Activated T-cell treated with anti-CD3 and anti-CD28 coated beads, Interleukin-2, amount 50 U/mL, for 24 hours (primary cell): Measurements from ENCODE around the gene DPYD.

ENCODE experiments used
- DNase-seq: peaks from one replicate; pipeline ENCODE4 v3.0.0-alpha.2; 2020
- H3K27ac Mint-ChIP-seq: 2 replicates; pipeline ENCODE4 v1.8.0; 2020; ENCODE audit warnings: mild to moderate bottlenecking, mixed read lengths
- H3K27me3 Mint-ChIP-seq: 2 replicates; pipeline ENCODE4 v1.8.0; 2020; ENCODE audit warnings: mixed read lengths
- H3K36me3 Mint-ChIP-seq: 2 replicates; pipeline ENCODE4 v1.8.0; 2020; ENCODE audit warnings: low read depth, mixed read lengths
- H3K4me1 Mint-ChIP-seq: 2 replicates; pipeline ENCODE4 v1.8.0; 2020; ENCODE audit warnings: low read depth, mixed read lengths
- H3K4me3 Mint-ChIP-seq: 2 replicates; pipeline ENCODE4 v1.8.0; 2020; ENCODE audit warnings: mild to moderate bottlenecking, moderate library complexity, mixed read lengths
- H3K9me3 Mint-ChIP-seq: 2 replicates; pipeline ENCODE4 v1.8.0; 2020; ENCODE audit warnings: mixed read lengths

Gene DPYD

DNA sequence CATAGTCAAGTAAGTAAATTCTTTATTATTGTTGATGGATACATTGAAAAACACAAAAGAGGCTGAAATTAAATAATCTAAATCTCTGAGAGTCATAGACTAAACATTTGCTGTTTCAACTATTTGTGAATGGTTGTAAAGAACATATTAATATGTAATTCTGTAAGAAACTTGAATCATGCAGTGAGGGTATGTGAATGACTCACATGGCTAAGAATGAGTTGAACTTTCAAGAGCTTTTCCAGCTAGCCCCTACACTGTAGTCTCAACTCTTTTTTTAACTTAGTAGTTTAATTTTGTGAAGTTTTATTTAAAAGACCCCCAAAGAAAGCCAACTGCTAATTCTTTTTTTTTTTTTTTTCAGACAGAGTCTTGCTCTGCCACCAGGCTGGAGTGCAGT lies 588.1 kb downstream of the DPYD start:
- H3K4me3 Mint-ChIP-seq = no peak overlapping the region
- no peaks in the 10 kb centered on the region for H3K4me1 Mint-ChIP-seq
- H3K36me3 Mint-ChIP-seq = no peaks in the 10 kb centered on the region
- no peaks in the 10 kb centered on the region for H3K9me3 Mint-ChIP-seq
- no peak for DNase-seq
- no peaks in the 10 kb centered on the region for H3K27me3 Mint-ChIP-seq
- H3K27ac Mint-ChIP-seq = no peak overlapping the region

DNA sequence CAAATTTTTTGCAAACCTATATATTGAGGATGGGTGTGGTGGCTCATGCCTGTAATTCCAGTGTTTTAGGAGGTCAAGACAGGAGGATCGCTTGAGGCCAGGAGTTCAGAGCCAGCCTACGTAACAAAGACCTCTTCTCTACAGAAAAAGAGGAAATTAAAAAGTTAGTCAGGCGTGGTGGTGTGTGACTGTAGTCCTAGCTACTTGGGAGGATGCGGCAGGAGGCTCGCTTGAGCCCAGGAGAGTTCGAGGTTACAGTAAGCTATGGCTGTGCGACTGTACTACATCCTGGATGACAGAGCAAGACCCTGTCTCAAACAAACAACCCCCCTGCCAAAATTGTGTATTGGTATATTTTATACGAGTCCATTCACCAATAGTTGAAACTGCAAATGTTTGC lies 589.7 kb downstream of the DPYD start:
- no peaks in the 10 kb centered on the region for H3K27me3 Mint-ChIP-seq
- H3K4me1 Mint-ChIP-seq = no peaks in the 10 kb centered on the region
- H3K27ac Mint-ChIP-seq = no peak overlapping the region
- no peaks in the 10 kb centered on the region for H3K9me3 Mint-ChIP-seq
- no peak for DNase-seq
- H3K36me3 Mint-ChIP-seq = no peaks in the 10 kb centered on the region
- H3K4me3 Mint-ChIP-seq = no peak overlapping the region

DNA sequence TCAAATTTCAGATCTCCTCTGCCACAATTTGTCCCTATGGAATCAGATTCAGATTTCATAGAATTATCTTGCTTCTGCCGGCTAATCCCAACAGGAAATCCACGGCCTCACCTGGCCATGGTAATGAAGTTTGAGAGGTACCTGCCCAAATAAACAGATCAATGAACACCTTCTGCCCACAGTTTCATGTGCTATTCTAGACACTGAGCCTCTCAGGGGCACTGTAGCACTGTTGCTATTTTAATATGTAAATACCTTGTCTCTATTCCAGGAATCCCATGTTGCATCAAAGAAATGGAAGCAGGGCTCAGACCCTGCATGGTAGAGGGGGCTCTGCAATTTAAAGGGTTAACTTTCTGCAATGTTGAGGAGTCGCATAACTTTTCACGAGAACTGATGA lies 606.1 kb downstream of the DPYD start:
- H3K36me3 Mint-ChIP-seq = peaks cover 16% of the 10 kb centered on the region
- H3K27ac Mint-ChIP-seq = no peak overlapping the region
- H3K4me1 Mint-ChIP-seq = no peaks in the 10 kb centered on the region
- H3K27me3 Mint-ChIP-seq = no peaks in the 10 kb centered on the region
- H3K4me3 Mint-ChIP-seq = no peak overlapping the region
- DNase-seq = no peak
- peaks cover 8% of the 10 kb centered on the region for H3K9me3 Mint-ChIP-seq

DNA sequence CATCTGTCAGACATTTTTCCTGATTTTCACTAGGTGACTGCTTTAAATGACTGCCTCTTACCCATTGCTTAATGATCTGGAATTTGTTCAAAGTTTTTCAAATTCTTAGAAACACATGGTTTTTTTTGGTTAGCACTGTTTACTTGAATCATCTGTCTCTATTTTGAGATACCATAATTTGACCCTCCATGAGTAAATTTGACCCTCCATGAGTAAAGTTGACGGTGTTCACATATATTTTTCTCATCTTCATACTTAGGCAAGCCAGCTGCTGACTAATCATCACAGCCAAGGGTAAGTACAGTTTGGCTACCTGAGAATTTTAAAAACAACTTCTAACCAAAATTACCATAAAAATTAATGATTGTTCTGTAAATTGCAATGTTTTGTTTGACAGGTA lies 612.7 kb downstream of the DPYD start:
- H3K4me3 Mint-ChIP-seq = no peak overlapping the region
- H3K27ac Mint-ChIP-seq = no peak overlapping the region
- H3K27me3 Mint-ChIP-seq = no peaks in the 10 kb centered on the region
- no peaks in the 10 kb centered on the region for H3K4me1 Mint-ChIP-seq
- peaks cover 28% of the 10 kb centered on the region for H3K36me3 Mint-ChIP-seq
- DNase-seq = no peak
- no peaks in the 10 kb centered on the region for H3K9me3 Mint-ChIP-seq

DNA sequence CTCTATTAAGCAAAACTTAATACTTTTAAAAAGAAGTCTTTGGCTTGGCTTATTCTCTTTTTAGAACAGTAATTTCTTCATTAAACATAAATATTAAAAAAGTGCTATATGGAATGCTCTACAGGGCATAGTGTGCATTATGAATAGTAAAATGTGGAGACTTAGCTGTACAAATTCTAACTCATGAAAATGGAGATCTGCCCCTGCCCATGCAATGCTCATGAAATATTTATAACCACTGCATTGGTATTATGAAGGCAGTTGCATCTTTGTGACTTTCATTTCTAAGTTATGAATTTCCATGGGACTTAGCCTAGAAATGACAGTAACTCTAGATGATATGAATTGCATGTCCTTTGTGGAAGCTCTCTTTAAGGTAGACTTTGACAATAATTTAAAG lies 613.3 kb downstream of the DPYD start:
- Mint-ChIP-seq H3K36me3 (peaks cover 32% of the 10 kb centered on the region), H3K27me3 (no peaks in the 10 kb centered on the region), H3K4me1 (no peaks in the 10 kb centered on the region), H3K9me3 (no peaks in the 10 kb centered on the region), H3K4me3 (no peak overlapping the region), H3K27ac (no peak overlapping the region)
- DNase-seq = no peak

DNA sequence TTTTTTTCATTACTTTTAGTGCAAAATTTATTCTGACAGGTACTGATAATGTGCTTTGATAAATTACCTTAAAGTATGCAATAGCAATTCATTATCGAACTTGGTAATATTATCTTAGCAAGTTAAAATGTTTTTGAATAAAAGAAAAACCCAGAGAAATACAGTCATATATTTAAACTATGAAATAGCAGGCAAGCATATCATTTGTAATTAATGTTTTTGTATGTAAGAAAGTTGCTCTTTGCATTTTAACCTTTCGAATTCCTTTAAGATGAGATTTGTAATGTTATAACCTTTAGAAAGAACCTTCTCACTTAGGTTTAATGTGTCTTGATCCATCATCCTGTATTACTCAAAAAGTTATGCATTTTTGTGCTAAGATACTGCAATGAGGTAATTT lies 613.7 kb downstream of the DPYD start:
- Mint-ChIP-seq H3K4me3 (no peak overlapping the region), H3K9me3 (no peaks in the 10 kb centered on the region), H3K27ac (no peak overlapping the region), H3K36me3 (peaks cover 35% of the 10 kb centered on the region), H3K27me3 (no peaks in the 10 kb centered on the region), H3K4me1 (no peaks in the 10 kb centered on the region)
- no peak for DNase-seq

DNA sequence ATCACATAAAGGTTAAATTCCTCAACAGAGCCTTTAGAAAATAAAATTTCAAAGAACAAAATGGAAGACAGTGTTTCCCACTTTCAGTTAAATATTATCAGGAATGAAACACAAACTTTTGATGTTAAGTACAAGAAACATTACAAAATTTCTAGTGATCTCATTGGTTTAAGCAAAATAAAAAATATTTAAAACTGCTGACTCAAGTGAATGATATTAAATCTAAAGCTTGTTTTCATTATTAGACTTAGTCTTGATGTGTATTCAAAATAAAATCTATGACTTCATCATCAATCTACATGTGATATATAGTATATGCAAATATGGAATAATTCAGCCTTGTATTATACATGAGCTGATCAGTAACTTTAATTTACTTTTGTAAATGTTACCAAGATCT lies 614.3 kb downstream of the DPYD start:
- H3K36me3 Mint-ChIP-seq = peaks cover 38% of the 10 kb centered on the region
- H3K27ac Mint-ChIP-seq = no peak overlapping the region
- DNase-seq = no peak
- H3K9me3 Mint-ChIP-seq = no peaks in the 10 kb centered on the region
- no peak overlapping the region for H3K4me3 Mint-ChIP-seq
- H3K27me3 Mint-ChIP-seq = no peaks in the 10 kb centered on the region
- no peaks in the 10 kb centered on the region for H3K4me1 Mint-ChIP-seq

DNA sequence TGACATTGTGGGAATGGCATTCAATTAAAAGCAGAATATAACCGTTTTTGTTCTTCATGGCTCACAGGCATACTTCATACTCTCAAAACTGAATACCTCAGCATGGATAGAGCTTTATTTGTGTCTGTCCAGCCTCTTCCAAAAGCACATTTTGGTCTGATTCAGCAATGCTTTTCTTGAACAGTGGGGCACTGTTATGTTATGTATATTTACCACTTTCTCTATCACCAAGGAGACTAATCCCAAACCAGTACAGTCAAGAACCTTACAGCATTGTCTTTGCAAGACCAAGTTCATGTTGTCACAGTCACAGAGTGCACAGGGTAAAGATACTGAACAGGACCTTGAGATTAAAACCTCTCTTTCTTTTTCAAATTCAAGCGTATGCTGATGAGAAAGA lies 616.5 kb downstream of the DPYD start:
- H3K9me3 Mint-ChIP-seq = no peaks in the 10 kb centered on the region

DNA sequence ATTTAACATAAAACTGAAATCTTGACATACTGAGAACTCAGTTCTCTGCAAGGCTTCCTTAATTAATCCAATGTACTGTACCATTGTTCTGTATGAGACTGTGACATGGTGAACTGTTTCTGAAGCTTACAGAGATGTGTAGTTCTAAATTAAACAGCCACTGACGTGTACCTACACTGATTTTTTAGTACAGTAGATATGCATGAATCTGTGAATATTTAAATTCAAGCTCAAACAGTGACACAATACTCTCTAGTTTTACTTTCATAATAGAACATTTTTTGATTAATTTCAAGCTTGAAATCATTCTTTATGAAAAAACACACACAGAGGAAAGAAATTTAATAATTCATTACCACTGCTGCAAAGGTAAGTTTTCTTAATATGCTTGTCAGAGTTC lies 621.9 kb downstream of the DPYD start:
- Mint-ChIP-seq H3K4me3 (no peak overlapping the region), H3K9me3 (no peaks in the 10 kb centered on the region), H3K36me3 (peaks cover 33% of the 10 kb centered on the region), H3K27me3 (no peaks in the 10 kb centered on the region), H3K27ac (no peak overlapping the region), H3K4me1 (no peaks in the 10 kb centered on the region)
- DNase-seq = no peak

More for the DNA sequence above, 616.5 kb downstream of the DPYD start:
- Mint-ChIP-seq H3K4me3 (no peak overlapping the region), H3K36me3 (peaks cover 39% of the 10 kb centered on the region), H3K27me3 (no peaks in the 10 kb centered on the region), H3K27ac (no peak overlapping the region), H3K4me1 (no peaks in the 10 kb centered on the region)
- no peak for DNase-seq

DNA sequence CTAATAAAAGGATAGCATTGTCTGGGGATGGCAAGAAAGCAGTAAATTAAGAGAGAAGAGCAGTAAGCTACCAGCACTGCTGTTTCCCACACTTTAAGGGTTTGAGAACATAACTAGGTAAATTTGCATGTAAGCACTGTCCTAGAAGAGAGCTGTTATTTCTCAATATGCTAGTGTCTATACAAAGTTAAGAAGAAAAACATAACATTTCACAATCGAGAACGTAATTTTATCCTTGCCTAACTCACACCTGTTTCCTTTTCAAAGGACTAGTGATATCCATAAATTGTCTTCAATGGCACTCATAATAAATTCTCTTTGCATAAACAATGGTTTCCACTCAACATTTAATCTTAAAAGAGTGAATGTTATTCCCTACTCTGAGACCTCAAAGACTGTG lies 623.2 kb downstream of the DPYD start:
- Mint-ChIP-seq H3K4me1 (no peaks in the 10 kb centered on the region), H3K4me3 (no peak overlapping the region), H3K36me3 (peaks cover 41% of the 10 kb centered on the region), H3K27me3 (no peaks in the 10 kb centered on the region), H3K9me3 (peaks cover under 1% of the 10 kb centered on the region), H3K27ac (no peak overlapping the region)
- no peak for DNase-seq

DNA sequence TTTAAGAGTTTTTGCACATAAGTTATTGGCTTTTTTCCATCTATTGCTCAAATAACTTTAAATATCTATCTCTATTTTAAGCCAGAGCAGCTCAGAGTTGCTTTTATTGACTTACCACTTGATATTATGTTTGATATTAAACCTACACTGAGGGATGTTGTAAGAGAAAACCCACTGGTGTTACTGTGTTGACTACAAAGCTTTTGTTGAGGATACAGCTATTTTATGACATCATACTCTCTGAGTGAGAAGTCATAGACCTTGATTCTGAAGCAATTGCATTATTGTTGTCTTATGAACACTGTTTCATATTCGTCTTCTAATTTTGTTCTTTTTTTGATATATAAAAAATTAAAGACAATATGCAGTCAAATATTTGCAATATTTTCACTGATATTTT lies 638.9 kb downstream of the DPYD start:
- H3K4me3 Mint-ChIP-seq = no peak overlapping the region
- no peak overlapping the region for H3K27ac Mint-ChIP-seq
- H3K36me3 Mint-ChIP-seq = peaks cover 38% of the 10 kb centered on the region
- H3K9me3 Mint-ChIP-seq = peaks cover 6% of the 10 kb centered on the region
- H3K27me3 Mint-ChIP-seq = no peaks in the 10 kb centered on the region
- DNase-seq = no peak
- H3K4me1 Mint-ChIP-seq = peaks cover 13% of the 10 kb centered on the region

DNA sequence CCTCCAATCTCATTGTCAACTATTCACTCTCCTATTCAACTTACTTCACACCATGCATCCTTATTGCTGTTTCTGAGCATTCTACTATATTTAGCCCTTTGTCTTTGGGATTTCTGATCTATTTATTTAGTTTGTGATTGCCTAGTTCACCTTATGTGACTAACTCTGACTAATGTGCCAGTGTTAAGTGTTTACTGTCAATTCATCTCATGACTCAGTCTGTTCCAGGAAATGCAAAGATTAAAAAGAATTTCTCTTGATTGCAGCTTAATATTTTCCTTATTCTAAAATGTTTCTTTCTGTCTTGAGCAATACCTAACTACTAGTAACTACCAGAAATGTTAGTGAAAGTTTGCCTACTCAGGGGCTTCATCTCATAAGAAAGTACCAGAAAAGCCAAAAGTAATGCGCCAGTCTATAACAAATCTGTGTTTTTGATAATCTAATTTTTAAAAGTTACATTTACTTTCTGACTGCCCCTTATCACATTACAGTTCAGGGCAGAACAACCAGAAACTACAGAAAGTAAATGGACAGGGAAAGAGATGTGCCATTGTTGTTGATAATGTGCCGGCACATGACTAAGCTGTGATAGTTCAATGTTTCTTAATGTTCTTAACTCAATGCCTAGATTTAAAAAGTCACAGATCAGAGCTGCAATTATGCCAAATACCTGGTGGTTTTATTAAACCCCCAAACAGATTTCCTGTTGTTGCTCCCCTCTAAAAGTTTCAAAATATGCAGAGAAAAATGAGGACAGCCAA lies 642.8 kb downstream of the DPYD start:
- DNase-seq = no peak
- Mint-ChIP-seq H3K4me3 (no peak overlapping the region), H3K27ac (peak overlapping the region; percentile 83), H3K27me3 (no peaks in the 10 kb centered on the region), H3K9me3 (no peaks in the 10 kb centered on the region), H3K4me1 (peaks cover 21% of the 10 kb centered on the region), H3K36me3 (peaks cover 41% of the 10 kb centered on the region)

DNA sequence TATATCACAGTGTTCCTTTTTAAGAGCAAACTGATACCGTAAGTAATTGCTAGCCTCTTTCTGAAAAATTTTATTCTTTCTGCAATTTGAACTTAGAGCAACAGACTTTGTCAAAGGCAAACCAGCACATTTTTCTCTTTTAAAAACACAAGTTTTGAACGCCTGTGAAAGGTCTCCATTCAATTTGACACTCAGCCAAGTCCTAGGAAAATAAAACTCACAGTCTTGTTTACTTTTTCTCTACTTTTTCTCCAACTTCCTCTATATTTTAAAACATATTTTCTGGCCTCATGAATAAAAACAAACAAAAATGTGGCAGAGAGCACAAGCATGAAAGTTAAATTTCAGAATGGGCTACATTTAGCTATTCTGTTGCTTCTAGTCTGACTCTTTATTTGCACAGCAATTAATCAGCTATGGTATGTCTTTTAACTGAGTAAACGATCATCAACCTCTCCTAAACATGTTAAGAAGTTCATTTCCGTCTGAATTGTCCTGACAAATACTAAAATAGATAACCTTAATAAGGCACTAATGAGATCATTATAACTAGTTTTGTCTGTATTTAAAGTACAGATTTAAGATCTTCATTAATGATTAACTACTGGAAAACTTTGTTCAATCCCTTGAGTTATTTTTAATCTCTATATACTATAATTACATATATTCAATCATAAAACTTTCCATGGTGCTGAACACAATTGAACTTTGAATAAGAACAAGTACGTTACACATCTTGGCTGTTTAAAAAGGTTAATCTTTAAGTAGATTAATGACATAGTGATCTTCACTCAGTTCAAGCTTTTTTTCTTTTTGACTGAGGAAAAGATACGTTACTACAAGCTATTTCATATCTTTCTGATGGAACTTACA lies 648.7 kb downstream of the DPYD start:
- no peaks in the 10 kb centered on the region for H3K27me3 Mint-ChIP-seq
- peaks cover 2% of the 10 kb centered on the region for H3K9me3 Mint-ChIP-seq
- H3K4me3 Mint-ChIP-seq = no peak overlapping the region
- H3K36me3 Mint-ChIP-seq = peaks cover 30% of the 10 kb centered on the region
- H3K4me1 Mint-ChIP-seq = peaks cover 8% of the 10 kb centered on the region
- H3K27ac Mint-ChIP-seq = no peak overlapping the region
- no peak for DNase-seq

DNA sequence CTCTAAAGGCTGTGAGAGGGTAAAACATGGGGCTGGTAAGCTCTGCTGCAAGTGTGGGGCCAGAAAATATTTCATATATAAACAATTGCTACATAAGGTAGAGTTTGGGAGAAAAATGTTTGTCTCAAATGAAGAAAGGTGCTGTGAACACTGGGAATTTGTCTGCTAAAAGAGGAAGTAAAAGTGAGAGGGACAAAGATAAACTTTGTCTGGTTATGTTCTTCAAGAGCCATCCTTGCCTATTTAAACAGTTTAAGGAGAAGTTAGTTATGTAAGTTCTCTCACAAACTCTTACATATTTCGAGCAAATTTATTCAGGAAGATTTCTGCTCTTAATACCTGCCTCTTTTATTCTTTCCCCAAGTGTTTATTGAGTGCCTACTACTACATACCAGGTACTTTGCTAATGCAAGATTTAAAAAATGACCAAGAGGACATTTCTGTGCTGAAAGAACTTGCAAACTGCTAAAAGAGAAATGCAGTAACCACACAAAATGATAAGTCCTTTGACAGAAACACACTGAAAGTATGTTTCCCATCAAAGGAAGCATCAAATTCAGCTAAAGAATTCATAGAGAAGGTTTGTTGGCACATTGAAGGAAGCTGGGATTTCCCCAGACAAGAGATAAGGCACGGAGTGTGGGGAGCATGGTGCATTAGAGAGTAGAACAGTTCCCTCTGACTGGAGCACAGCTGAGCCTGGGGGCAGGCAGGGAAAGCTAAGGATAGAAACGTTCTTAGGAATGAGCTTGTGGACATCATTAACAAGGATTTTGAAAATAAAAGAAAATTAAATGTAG lies 650.1 kb downstream of the DPYD start:
- Mint-ChIP-seq H3K4me1 (peaks cover 1% of the 10 kb centered on the region), H3K27me3 (no peaks in the 10 kb centered on the region), H3K27ac (no peak overlapping the region), H3K4me3 (no peak overlapping the region), H3K9me3 (peaks cover 4% of the 10 kb centered on the region), H3K36me3 (peaks cover 24% of the 10 kb centered on the region)
- no peak for DNase-seq
